ENCODE measurements around the gene PPIP5K2. TPM values are rescaled to one million over a fixed set of nuclear protein-coding genes. Genes with fewer than 3 reads are reported as not detected.

PPIP5K2 gene
- total RNA-seq, 1 donor: 78.5 TPM

- H3K36me3 ChIP-seq (ENCODE audit: insufficient read depth, low read length): no peaks in the 10 kb centered on the region
- H4K20me1 ChIP-seq (ENCODE audit: insufficient read depth, low read length): no peaks in the 10 kb centered on the region
- peaks cover 32% of the 10 kb centered on the region for H3K79me2 ChIP-seq (ENCODE audit: insufficient read depth, low read length)
- TF ChIP-seq CTCF (IDR thresholded peaks at IDR 0.05; ENCODE audit: extremely low read depth, low read depth, low read length): no peak
- no peak for DNase-seq (ENCODE audit: insufficient read length, low spot score, missing footprints)
- H3K27me3 ChIP-seq (ENCODE audit: insufficient read depth, low read length): no peaks in the 10 kb centered on the region
- H3K4me2 ChIP-seq (ENCODE audit: insufficient read depth, low read length): no peak overlapping the region
- H3K9me3 ChIP-seq (ENCODE audit: low read depth, low read length): no peaks in the 10 kb centered on the region
- H2AFZ ChIP-seq (ENCODE audit: low read length): no peak overlapping the region
- H3K4me1 ChIP-seq (ENCODE audit: insufficient read depth, low read length): no peaks in the 10 kb centered on the region
- H3K4me3 ChIP-seq (ENCODE audit: insufficient read depth, low read length): no peak overlapping the region
- no peak overlapping the region for H3K27ac ChIP-seq (ENCODE audit: low read depth, low read length)
Measured at GRCh38 chr5:103111468-103111867, 8.6 kb upstream of the PPIP5K2 start.

GRCh38 chr5:103112910-103113309, 7.2 kb upstream of the PPIP5K2 start:
- no peak for DNase-seq (ENCODE audit: insufficient read length, low spot score, missing footprints)
- TF ChIP-seq CTCF (IDR thresholded peaks at IDR 0.05; ENCODE audit: extremely low read depth, low read depth, low read length): no peak
- Histone ChIP-seq H3K4me2 (ENCODE audit: insufficient read depth, low read length) (no peak overlapping the region), H3K9me3 (ENCODE audit: low read depth, low read length) (no peaks in the 10 kb centered on the region), H3K36me3 (ENCODE audit: insufficient read depth, low read length) (no peaks in the 10 kb centered on the region), H3K27me3 (ENCODE audit: insufficient read depth, low read length) (no peaks in the 10 kb centered on the region), H3K4me1 (ENCODE audit: insufficient read depth, low read length) (no peaks in the 10 kb centered on the region), H4K20me1 (ENCODE audit: insufficient read depth, low read length) (no peaks in the 10 kb centered on the region), H3K79me2 (ENCODE audit: insufficient read depth, low read length) (peaks cover 42% of the 10 kb centered on the region), H3K27ac (ENCODE audit: low read depth, low read length) (no peak overlapping the region), H3K4me3 (ENCODE audit: insufficient read depth, low read length) (no peak overlapping the region), H2AFZ (ENCODE audit: low read length) (no peak overlapping the region)

GRCh38 chr5:103114440-103114839, 5.7 kb upstream of the PPIP5K2 start:
- no peak overlapping the region for H3K4me2 ChIP-seq (ENCODE audit: insufficient read depth, low read length)
- H3K4me3 ChIP-seq (ENCODE audit: insufficient read depth, low read length): no peak overlapping the region
- peaks cover 52% of the 10 kb centered on the region for H3K79me2 ChIP-seq (ENCODE audit: insufficient read depth, low read length)
- H3K36me3 ChIP-seq (ENCODE audit: insufficient read depth, low read length): no peaks in the 10 kb centered on the region
- H3K27me3 ChIP-seq (ENCODE audit: insufficient read depth, low read length): no peaks in the 10 kb centered on the region
- H3K27ac ChIP-seq (ENCODE audit: low read depth, low read length): no peak overlapping the region
- no peaks in the 10 kb centered on the region for H4K20me1 ChIP-seq (ENCODE audit: insufficient read depth, low read length)
- H3K4me1 ChIP-seq (ENCODE audit: insufficient read depth, low read length): no peaks in the 10 kb centered on the region
- no peak for TF ChIP-seq CTCF (IDR thresholded peaks at IDR 0.05; ENCODE audit: extremely low read depth, low read depth, low read length)
- H3K9me3 ChIP-seq (ENCODE audit: low read depth, low read length): no peaks in the 10 kb centered on the region
- DNase-seq (ENCODE audit: insufficient read length, low spot score, missing footprints): no peak
- H2AFZ ChIP-seq (ENCODE audit: low read length): no peak overlapping the region

- H3K4me2 ChIP-seq (ENCODE audit: insufficient read depth, low read length): no peak overlapping the region
- no peak overlapping the region for H3K4me3 ChIP-seq (ENCODE audit: insufficient read depth, low read length)
- no peaks in the 10 kb centered on the region for H3K27me3 ChIP-seq (ENCODE audit: insufficient read depth, low read length)
- no peaks in the 10 kb centered on the region for H3K36me3 ChIP-seq (ENCODE audit: insufficient read depth, low read length)
- TF ChIP-seq CTCF (IDR thresholded peaks at IDR 0.05; ENCODE audit: extremely low read depth, low read depth, low read length): no peak
- H3K79me2 ChIP-seq (ENCODE audit: insufficient read depth, low read length): peaks cover 69% of the 10 kb centered on the region
- H4K20me1 ChIP-seq (ENCODE audit: insufficient read depth, low read length): no peaks in the 10 kb centered on the region
- H3K4me1 ChIP-seq (ENCODE audit: insufficient read depth, low read length): peaks cover 7% of the 10 kb centered on the region
- H2AFZ ChIP-seq (ENCODE audit: low read length): no peak overlapping the region
- no peak for DNase-seq (ENCODE audit: insufficient read length, low spot score, missing footprints)
- H3K27ac ChIP-seq (ENCODE audit: low read depth, low read length): no peak overlapping the region
- no peaks in the 10 kb centered on the region for H3K9me3 ChIP-seq (ENCODE audit: low read depth, low read length)
Measured at GRCh38 chr5:103117471-103117991, 2.6 kb upstream of the PPIP5K2 start.
